ENCODE measurements around the gene LACC1.

LACC1 gene

DNA sequence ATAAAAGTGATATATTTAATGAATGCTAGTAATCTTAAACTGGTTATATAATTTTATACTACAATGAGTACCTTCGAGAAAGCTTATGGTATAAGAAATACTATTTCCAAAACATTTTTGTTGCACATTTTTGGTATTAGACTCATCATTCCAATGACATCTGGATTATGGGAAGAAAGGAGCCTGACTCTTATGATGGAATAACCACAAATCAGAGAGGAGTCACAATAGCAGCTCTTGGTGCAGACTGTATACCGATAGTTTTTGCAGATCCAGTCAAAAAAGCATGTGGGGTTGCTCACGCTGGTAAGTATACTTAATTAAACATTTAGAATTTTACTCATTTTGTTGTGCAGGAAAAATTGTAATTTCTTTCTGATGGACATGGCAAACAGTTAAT, 3.9 kb downstream of the LACC1 start:
- TF ChIP-seq, protein P1, sequence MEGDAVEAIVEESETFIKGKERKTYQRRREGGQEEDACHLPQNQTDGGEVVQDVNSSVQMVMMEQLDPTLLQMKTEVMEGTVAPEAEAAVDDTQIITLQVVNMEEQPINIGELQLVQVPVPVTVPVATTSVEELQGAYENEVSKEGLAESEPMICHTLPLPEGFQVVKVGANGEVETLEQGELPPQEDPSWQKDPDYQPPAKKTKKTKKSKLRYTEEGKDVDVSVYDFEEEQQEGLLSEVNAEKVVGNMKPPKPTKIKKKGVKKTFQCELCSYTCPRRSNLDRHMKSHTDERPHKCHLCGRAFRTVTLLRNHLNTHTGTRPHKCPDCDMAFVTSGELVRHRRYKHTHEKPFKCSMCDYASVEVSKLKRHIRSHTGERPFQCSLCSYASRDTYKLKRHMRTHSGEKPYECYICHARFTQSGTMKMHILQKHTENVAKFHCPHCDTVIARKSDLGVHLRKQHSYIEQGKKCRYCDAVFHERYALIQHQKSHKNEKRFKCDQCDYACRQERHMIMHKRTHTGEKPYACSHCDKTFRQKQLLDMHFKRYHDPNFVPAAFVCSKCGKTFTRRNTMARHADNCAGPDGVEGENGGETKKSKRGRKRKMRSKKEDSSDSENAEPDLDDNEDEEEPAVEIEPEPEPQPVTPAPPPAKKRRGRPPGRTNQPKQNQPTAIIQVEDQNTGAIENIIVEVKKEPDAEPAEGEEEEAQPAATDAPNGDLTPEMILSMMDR (conservative IDR thresholded peaks at IDR 0.05; ENCODE audit: low read length), result no peak
- peak; percentile 55 for DNase-seq (ENCODE audit: low read depth)
- no peak overlapping the region for H3K4me3 ChIP-seq (ENCODE audit: low read length)

DNA sequence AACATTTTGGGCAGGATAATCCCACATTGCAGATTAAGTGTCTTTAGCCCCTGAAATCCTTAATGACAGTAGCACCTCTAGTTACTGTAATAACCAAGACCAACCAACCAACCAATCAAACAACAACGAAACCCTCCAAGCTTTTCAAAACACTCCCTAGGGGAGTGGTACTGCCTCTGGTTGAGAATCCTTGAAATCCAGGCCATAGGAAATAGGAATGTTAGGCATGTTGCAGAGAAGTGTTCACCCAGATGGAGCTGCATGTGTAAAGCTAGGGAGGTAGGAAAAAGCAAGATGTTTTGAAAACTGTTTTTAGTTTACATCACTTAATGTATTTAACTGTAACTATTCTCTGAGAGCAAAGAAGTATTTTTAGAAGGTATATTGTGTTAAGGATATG, 4.5 kb downstream of the LACC1 start:
- DNase-seq (ENCODE audit: low read depth), result peak; percentile 40
- TF ChIP-seq, protein P1 (conservative IDR thresholded peaks at IDR 0.05; ENCODE audit: low read length), result no peak
- H3K4me3 ChIP-seq (ENCODE audit: low read length), result no peak overlapping the region

DNA sequence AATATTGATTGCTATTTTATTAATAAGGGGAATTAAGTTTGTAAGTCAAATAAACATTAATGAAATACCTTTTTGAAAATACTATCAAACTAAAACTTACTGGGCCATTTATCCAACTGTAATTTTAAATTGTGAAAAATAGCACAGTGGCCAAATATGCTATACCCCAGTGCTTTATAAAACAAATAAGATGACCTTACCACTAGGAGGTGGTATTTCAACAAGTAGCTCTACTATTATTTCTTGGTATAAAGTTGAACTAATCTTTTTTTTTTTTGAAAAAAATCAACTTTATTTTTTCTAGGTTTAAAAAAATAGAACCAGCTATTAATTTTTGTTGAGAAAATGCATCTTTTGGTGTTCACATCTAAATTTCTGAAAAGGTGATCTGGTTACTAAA, 14.7 kb downstream of the LACC1 start:
- DNase-seq (ENCODE audit: low read depth), result no peak
- TF ChIP-seq, protein P1 (conservative IDR thresholded peaks at IDR 0.05; ENCODE audit: low read length), result peak; percentile 21; the same call in 1 of the 2 replicates
- H3K4me3 ChIP-seq (ENCODE audit: low read length), result no peak overlapping the region

DNA sequence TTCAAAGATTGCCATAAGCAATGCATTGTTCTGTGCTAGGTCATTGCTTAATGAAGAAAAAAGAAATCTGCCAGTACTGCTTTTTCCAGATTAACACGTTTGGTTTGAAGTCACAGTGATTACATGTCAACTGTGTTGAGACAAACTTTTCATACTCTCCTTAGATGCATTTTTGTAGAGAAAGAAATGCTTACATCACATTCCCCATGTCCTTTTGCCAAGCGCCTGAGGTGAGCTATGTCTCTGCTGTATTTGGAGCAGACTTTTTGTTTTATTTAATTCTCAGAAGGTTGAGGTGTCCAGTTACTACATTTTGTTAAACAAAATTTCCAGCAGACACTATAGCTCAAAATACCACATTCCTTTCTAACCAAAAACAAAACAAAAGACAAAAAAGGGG, 16.2 kb downstream of the LACC1 start:
- no peak overlapping the region for H3K4me3 ChIP-seq (ENCODE audit: low read length)
- TF ChIP-seq, protein P1 (conservative IDR thresholded peaks at IDR 0.05; ENCODE audit: low read length), result no peak
- DNase-seq (ENCODE audit: low read depth), result peak; percentile 17

DNA sequence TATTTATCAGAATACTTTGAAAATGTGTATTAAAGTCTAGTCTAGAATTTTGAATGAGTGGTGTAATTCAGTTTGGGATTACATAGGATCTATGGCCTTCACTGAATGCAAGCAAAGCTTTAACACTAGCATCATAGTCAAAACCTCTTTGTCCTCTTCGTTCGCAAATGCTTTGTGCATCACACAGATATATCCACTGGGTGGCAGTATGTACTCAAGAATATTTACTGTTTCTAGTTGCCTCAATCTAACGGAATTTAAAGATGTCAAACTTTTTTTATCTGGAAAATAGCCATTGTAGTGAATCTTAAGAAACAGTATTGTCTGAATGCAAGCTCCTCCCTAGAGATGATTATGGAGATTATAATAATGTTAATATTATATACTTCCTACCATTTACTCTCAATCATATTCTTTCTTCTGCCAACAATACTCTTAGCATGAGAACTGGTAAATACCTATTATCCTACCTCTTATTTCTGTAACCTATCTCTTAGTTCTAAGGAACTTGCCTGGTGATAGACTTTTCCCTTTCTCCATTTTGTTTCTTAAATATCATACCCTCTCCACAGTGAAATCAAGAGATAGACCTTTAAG, 25.8 kb downstream of the LACC1 start:
- TF ChIP-seq, protein P1 (conservative IDR thresholded peaks at IDR 0.05; ENCODE audit: low read length), result peak; percentile 81
- no peak overlapping the region for H3K4me3 ChIP-seq (ENCODE audit: low read length)
- DNase-seq (ENCODE audit: low read depth), result peak; percentile 72

DNA sequence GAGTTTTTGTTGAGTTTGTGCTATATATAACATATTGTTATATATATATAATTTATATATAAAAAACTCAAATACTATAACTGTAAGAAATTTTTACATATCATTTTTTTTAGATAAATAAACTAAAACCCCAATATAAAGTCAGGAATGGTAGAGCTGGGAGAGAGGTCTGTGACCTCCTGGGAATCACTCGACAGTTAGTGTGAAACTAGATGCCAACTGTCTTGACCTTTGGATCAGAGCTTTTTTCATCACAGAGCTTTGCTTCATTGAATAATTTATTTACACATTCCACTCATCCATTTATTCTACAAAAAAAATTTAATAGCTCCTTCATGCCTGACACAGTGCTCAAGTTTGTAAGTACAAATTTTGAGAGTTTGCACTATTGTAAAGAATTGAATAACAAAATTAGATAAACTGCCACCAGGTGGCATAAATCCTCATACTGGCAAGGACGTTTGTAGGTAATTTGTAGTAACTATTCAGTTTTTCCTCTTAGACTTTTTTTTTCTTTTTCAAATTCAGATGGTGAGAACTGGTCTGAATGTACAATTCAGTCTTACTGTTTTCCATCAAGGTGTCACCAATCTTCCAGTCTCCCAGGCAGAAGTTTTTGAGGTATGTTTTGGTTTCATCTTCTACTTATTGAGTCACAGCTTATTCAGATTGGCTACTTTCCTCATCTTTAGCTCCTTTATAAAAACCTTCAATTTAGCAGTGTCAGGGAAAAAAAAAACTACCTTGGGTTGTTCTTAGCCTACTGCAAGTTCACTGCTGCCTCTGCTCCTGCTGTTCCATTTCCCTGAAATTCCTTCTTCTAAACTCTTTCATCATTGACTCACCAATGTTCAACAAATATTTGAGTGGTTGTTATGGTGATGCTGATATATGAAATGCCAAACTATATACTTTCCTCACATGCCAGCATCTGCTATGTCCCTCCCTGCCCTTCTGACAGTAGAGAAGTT, 28.7 kb downstream of the LACC1 start:
- peak; percentile 72 for DNase-seq (ENCODE audit: low read depth)
- TF ChIP-seq, protein P1 (conservative IDR thresholded peaks at IDR 0.05; ENCODE audit: low read length), result peak; percentile 61
- H3K4me3 ChIP-seq (ENCODE audit: low read length), result no peak overlapping the region
